ENCODE data around the gene RPS14.

Gene RPS14

GRCh38 chr5:150400316-150401075 lies 49.0 kb downstream of the RPS14 start:
- DNase-seq (ENCODE audit: low read depth), result no peak

- no peak for DNase-seq (ENCODE audit: low read depth)
Measured at GRCh38 chr5:150399524-150400211, 49.9 kb downstream of the RPS14 start.

- no peak for DNase-seq (ENCODE audit: low read depth)
Measured at GRCh38 chr5:150398722-150399523, 50.6 kb downstream of the RPS14 start.

- DNase-seq (ENCODE audit: low read depth), result no peak
Measured at GRCh38 chr5:150397782-150398721, 51.5 kb downstream of the RPS14 start.

GRCh38 chr5:150397146-150397781 lies 52.3 kb downstream of the RPS14 start:
- DNase-seq (ENCODE audit: low read depth), result no peak

GRCh38 chr5:150396267-150396666 lies 53.3 kb downstream of the RPS14 start:
- DNase-seq (ENCODE audit: low read depth), result no peak

- no peak for DNase-seq (ENCODE audit: low read depth)
Measured at GRCh38 chr5:150395688-150395975, 53.9 kb downstream of the RPS14 start.

GRCh38 chr5:150394912-150395687 lies 54.4 kb downstream of the RPS14 start:
- DNase-seq (ENCODE audit: low read depth), result no peak

GRCh38 chr5:150394131-150394530 lies 55.4 kb downstream of the RPS14 start:
- no peak for DNase-seq (ENCODE audit: low read depth)

GRCh38 chr5:150393096-150393645 lies 56.4 kb downstream of the RPS14 start:
- DNase-seq (ENCODE audit: low read depth), result no peak

GRCh38 chr5:150392680-150393079 lies 56.9 kb downstream of the RPS14 start:
- DNase-seq (ENCODE audit: low read depth), result no peak

Data from activated T-cell treated with anti-CD3 and anti-CD28 coated beads for 1 hour (primary cell).